ENCODE measurements around the gene SYT1. TPM values are rescaled to one million over a fixed set of nuclear protein-coding genes. Genes with fewer than 3 reads are reported as not detected.

Gene SYT1
- total RNA-seq, 2 donors from 2014 or later, result 2.0 to 2.6 TPM

GRCh38 chr12:79250960-79251755, 386.6 kb downstream of the SYT1 start:
- DNase-seq (ENCODE audit: low spot score), result no peak
- intact Hi-C loops (cut with DNase I), result no loop called here

GRCh38 chr12:79252358-79253075, 387.9 kb downstream of the SYT1 start:
- no peak for DNase-seq (ENCODE audit: low spot score)
- intact Hi-C loops (cut with DNase I), result no loop called here

GRCh38 chr12:79255288-79255687, 390.7 kb downstream of the SYT1 start:
- DNase-seq (ENCODE audit: low spot score), result no peak
- intact Hi-C loops (cut with DNase I), result no loop called here

- no peak for DNase-seq (ENCODE audit: low spot score)
These were observed 396.3 kb downstream of the SYT1 start for GRCh38 chr12:79260923-79261322.

GRCh38 chr12:79262938-79263337, 398.4 kb downstream of the SYT1 start:
- DNase-seq (ENCODE audit: low spot score), result no peak
- intact Hi-C loops (cut with DNase I), result no loop called here

More at GRCh38 chr12:79260923-79261322, 396.3 kb downstream of the SYT1 start:
- intact Hi-C loops (cut with DNase I), result no loop called here

- intact Hi-C loops (cut with DNase I), result no loop called here
- DNase-seq (ENCODE audit: low spot score), result no peak
These were observed 402.0 kb downstream of the SYT1 start for GRCh38 chr12:79266343-79267144.

- intact Hi-C loops (cut with DNase I), result no loop called here
- DNase-seq (ENCODE audit: low spot score), result no peak
These were observed 403.0 kb downstream of the SYT1 start for GRCh38 chr12:79267580-79267979.

GRCh38 chr12:79274501-79275064, 410.0 kb downstream of the SYT1 start:
- intact Hi-C loops (cut with DNase I), result no loop called here
- DNase-seq (ENCODE audit: low spot score), result no peak

GRCh38 chr12:79275631-79276030, 411.1 kb downstream of the SYT1 start:
- no peak for DNase-seq (ENCODE audit: low spot score)

GRCh38 chr12:79283364-79283763, 418.8 kb downstream of the SYT1 start:
- intact Hi-C loops (cut with DNase I), result no loop called here
- DNase-seq (ENCODE audit: low spot score), result no peak

More at GRCh38 chr12:79275631-79276030, 411.1 kb downstream of the SYT1 start:
- intact Hi-C loops (cut with DNase I), result no loop called here

GRCh38 chr12:79288911-79289310, 424.3 kb downstream of the SYT1 start:
- intact Hi-C loops (cut with DNase I), result no loop called here
- DNase-seq (ENCODE audit: low spot score), result no peak

GRCh38 chr12:79291711-79292110, 427.1 kb downstream of the SYT1 start:
- intact Hi-C loops (cut with DNase I), result no loop called here
- no peak for DNase-seq (ENCODE audit: low spot score)

GRCh38 chr12:79294590-79294989, 430.0 kb downstream of the SYT1 start:
- intact Hi-C loops (cut with DNase I), result no loop called here
- DNase-seq (ENCODE audit: low spot score), result no peak

GRCh38 chr12:79295572-79295971, 431.0 kb downstream of the SYT1 start:
- no peak for DNase-seq (ENCODE audit: low spot score)
- intact Hi-C loops (cut with DNase I), result no loop called here

- intact Hi-C loops (cut with DNase I), result no loop called here
- DNase-seq (ENCODE audit: low spot score), result no peak
These were observed 431.6 kb downstream of the SYT1 start for GRCh38 chr12:79296133-79296532.

- intact Hi-C loops (cut with DNase I), result no loop called here
- no peak for DNase-seq (ENCODE audit: low spot score)
These were observed 432.3 kb downstream of the SYT1 start for GRCh38 chr12:79296871-79297270.

GRCh38 chr12:79298506-79298905, 433.9 kb downstream of the SYT1 start:
- intact Hi-C loops (cut with DNase I), result no loop called here
- no peak for DNase-seq (ENCODE audit: low spot score)

- intact Hi-C loops (cut with DNase I), result no loop called here
These were observed 435.0 kb downstream of the SYT1 start for GRCh38 chr12:79299447-79300198.

GRCh38 chr12:79300199-79300568, 435.6 kb downstream of the SYT1 start:
- DNase-seq (ENCODE audit: low spot score), result no peak
- intact Hi-C loops (cut with DNase I), result no loop called here

More at GRCh38 chr12:79299447-79300198, 435.0 kb downstream of the SYT1 start:
- DNase-seq (ENCODE audit: low spot score), result no peak

All from posterior vena cava (tissue), 2 donors.